K562 (cell line): Measurements from ENCODE around the gene ACSF2. TPM values are rescaled to one million over a fixed set of nuclear protein-coding genes. Genes with fewer than 3 reads are reported as not detected.

Source experiments
- CEBPG ChIP-seq, 3 experiments: fragments of 200-800 bp in 1 of 3; sonication (Bioruptor generic) in 1 of 3; sonication (generic) in 1 of 3; formaldehyde crosslinking in 1 of 3; IDR thresholded peaks in 2 of 3; conservative IDR thresholded peaks in 1 of 3; 2 replicates each; pipeline versions ENCODE4 v1.6.1 to v1.8.0; 2016 to 2022; ENCODE audit warnings: missing compliant biosample characterization in 2 of 3, missing genetic modification characterization in 2 of 3, mild to moderate bottlenecking in 1 of 3, missing genetic modification reagents in 1 of 3
- ESRRA ChIP-seq: fragments of 450-650 bp; IDR thresholded peaks from 2 replicates; pipeline ENCODE4 v1.6.1; 2014; ENCODE audit warnings: low read depth, mild to moderate bottlenecking, moderate library complexity, borderline replicate concordance
- FOXJ3 ChIP-seq: sonication (generic); formaldehyde crosslinking; IDR thresholded peaks from 2 replicates; pipeline ENCODE4 v1.4.0; 2020; ENCODE audit warnings: mild to moderate bottlenecking, missing genetic modification reagents
- HMGN3 ChIP-seq: IDR thresholded peaks from 2 replicates; pipeline ENCODE4 v1.6.1; 2011; ENCODE audit warnings: borderline replicate concordance, low read depth, mild to moderate bottlenecking, mixed read lengths, low read length; ENCODE audit not compliant: insufficient read length; ENCODE audit errors: extremely low read depth
- MIER1 ChIP-seq: fragments of 450-650 bp; IDR thresholded peaks from 2 replicates; pipeline ENCODE4 v1.6.1; 2016; ENCODE audit warnings: antibody characterized with exemption, mild to moderate bottlenecking, low read depth
- MTA1 ChIP-seq: fragments of 450-650 bp; IDR thresholded peaks from 2 replicates; pipeline ENCODE4 v1.6.1; 2017; ENCODE audit warnings: borderline replicate concordance
- NCOA1 ChIP-seq: fragments of 450-650 bp; IDR thresholded peaks from 2 replicates; pipeline ENCODE4 v1.6.1; 2016; ENCODE audit warnings: low read depth
- NFATC3 ChIP-seq: fragments of 450-650 bp; IDR thresholded peaks from 2 replicates; pipeline ENCODE4 v1.6.1; 2017; ENCODE audit warnings: mild to moderate bottlenecking
- NFIC ChIP-seq: fragments of 450-650 bp; IDR thresholded peaks from 2 replicates; pipeline ENCODE4 v1.6.1; 2017; ENCODE audit warnings: mild to moderate bottlenecking, inconsistent platforms
- NFRKB ChIP-seq: fragments of 450-650 bp; IDR thresholded peaks from 2 replicates; pipeline ENCODE4 v1.6.1; 2016; ENCODE audit warnings: low read depth
- POLR2G ChIP-seq: fragments of 200-400 bp; formaldehyde crosslinking; IDR thresholded peaks from 2 replicates; pipeline ENCODE4 v1.6.1; 2017; ENCODE audit warnings: low read depth, mild to moderate bottlenecking, antibody characterized with exemption, low read length, moderate library complexity
- PRPF4 ChIP-seq: fragments of 200-400 bp; formaldehyde crosslinking; IDR thresholded peaks from one replicate; pipeline ENCODE4 v1.6.1; 2017; ENCODE audit warnings: low read length, low read depth, mild to moderate bottlenecking; ENCODE audit not compliant: insufficient read depth, poor library complexity, severe bottlenecking
- RBFOX2 ChIP-seq: fragments of 200-400 bp; formaldehyde crosslinking; IDR thresholded peaks from 2 replicates; pipeline ENCODE4 v1.6.1; 2017; ENCODE audit warnings: low read depth, mild to moderate bottlenecking, low read length, moderate library complexity
- SMAD1 ChIP-seq: fragments of 150-350 bp; IDR thresholded peaks from 2 replicates; pipeline ENCODE4 v1.6.1; 2014; ENCODE audit warnings: low read length, low read depth; ENCODE audit not compliant: partially characterized antibody
- SMAD2 ChIP-seq: fragments of 150-350 bp; IDR thresholded peaks from 2 replicates; pipeline ENCODE4 v1.6.1; 2014; ENCODE audit warnings: low read depth, mild to moderate bottlenecking, low read length
- SUPT5H ChIP-seq: fragments of 450-650 bp; IDR thresholded peaks from 2 replicates; pipeline ENCODE4 v1.6.1; 2016
- TARDBP ChIP-seq: fragments of 450-650 bp; IDR thresholded peaks from 2 replicates; pipeline ENCODE4 v1.6.1; 2016
- TRIM28 ChIP-seq: fragments of 450-650 bp; IDR thresholded peaks from 2 replicates; pipeline ENCODE4 v1.6.1; 2017
- WHSC1 ChIP-seq: IDR thresholded peaks from one replicate; pipeline ENCODE4 v1.6.1; 2012; ENCODE audit warnings: low read length, control low read depth, inconsistent platforms
- XRCC5 ChIP-seq: fragments of 200-400 bp; formaldehyde crosslinking; IDR thresholded peaks from 2 replicates; pipeline ENCODE4 v1.6.1; 2017; ENCODE audit warnings: low read depth, mild to moderate bottlenecking, low read length
- ZNF444 ChIP-seq: fragments of 250-450 bp; sonication (Bioruptor Pico); IDR thresholded peaks from 2 replicates; pipeline ENCODE4 v1.4.0; 2020; ENCODE audit warnings: mild to moderate bottlenecking, moderate library complexity
- ZNF507 ChIP-seq: conservative IDR thresholded peaks from 2 replicates; pipeline ENCODE4 v1.6.1; 2017; ENCODE audit warnings: missing genetic modification characterization, missing compliant biosample characterization
- polyA plus RNA-seq, 8 experiments: library from polyadenylated mRNA; depleted of rRNA in 4 of 8; stranded (reverse) in 5 of 8; unstranded in 3 of 8; fragments of >200 nt; fragmentation: Nextera tagmentation in 2 of 8; fragmentation: Illumina TruSeq in 1 of 8; extraction: Ambion mirVana in 2 of 8; extraction: Trizol in 1 of 8; gene quantifications; 2 replicates each; pipeline versions ENCODE4 v1.2.1 to v1.2.3, GENCODE V29; 2011 to 2014; ENCODE audit warnings: inconsistent platforms in 1 of 8, missing spikeins in 1 of 8
- total RNA-seq, 7 experiments: library from RNA; depleted of rRNA in 6 of 7; stranded (reverse); fragments of >200 nt in 6 of 7; fragmentation: Illumina TruSeq in 2 of 7; extraction: Trizol in 2 of 7; gene quantifications; 2 replicates each; pipeline versions ENCODE4 v1.2.1 to v1.2.3, GENCODE V29; 2011 to 2021; ENCODE audit warnings: low replicate concordance in 1 of 7
- TF ChIP-seq, protein P1 (sequence below): fragments of 450-650 bp; IDR thresholded peaks from one replicate; pipeline ENCODE4 v1.6.1; 2018; ENCODE audit warnings: mild to moderate bottlenecking, moderate library complexity; ENCODE audit not compliant: partially characterized antibody
- TF ChIP-seq, protein P2 (sequence below): fragments of 250-450 bp; sonication (Bioruptor Pico); IDR thresholded peaks from 2 replicates; pipeline ENCODE4 v1.8.0; 2021; ENCODE audit warnings: moderate library complexity, mild to moderate bottlenecking, inconsistent platforms
- TF ChIP-seq, protein P3 (sequence below), 2 experiments: fragments of 200-800 bp in 1 of 2; sonication (Bioruptor generic) in 1 of 2; sonication (generic) in 1 of 2; formaldehyde crosslinking in 1 of 2; IDR thresholded peaks in 1 of 2; conservative IDR thresholded peaks in 1 of 2; 2 replicates each; pipeline versions ENCODE4 v1.5.0 to v1.6.1; 2016 to 2020; ENCODE audit warnings: missing compliant biosample characterization in 1 of 2, missing genetic modification characterization in 1 of 2, missing genetic modification reagents in 1 of 2

Gene ACSF2
- total and polyA plus RNA-seq, 9 of the 15 experiments (the other 6 are each of a cell fraction or from before 2014, with no cell fraction given) = 0.89 to 6.1 (median 3.5) TPM

DNA sequence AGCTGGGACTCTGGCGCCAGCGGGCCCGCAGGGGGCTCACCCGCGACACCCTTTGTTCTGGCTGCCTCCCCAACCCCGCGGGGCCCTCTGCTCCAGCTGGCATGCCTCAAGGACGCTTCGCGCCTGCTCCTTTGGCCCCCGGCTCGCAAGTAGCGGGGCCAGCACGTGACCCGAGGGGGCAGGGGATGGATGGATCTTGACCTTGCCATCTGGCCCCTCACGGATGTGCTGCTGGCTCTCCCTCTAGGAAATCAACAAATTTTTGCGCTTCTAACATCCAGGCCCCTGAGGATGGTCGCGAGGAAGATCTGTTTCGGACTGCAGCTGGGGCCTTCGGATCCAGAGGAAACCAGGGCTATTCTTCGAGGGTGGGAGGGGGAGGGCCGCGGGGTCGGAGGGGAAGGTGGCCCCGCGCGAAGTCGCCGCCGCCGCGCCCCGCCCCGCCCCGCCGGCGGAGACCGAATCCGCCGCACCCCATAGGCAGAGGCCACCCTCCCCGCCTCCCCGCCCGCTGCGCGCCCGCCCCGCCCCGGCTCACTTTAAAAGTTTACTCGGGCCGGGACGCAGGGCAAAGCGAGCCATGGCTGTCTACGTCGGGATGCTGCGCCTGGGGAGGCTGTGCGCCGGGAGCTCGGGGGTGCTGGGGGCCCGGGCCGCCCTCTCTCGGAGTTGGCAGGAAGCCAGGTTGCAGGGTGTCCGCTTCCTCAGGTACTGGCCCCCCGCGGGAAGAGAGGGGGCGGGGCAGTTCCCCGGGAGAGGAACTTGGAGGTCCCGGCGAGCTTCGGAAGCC is at the start of gene ACSF2 (continued):
- TF ChIP-seq NFIC (peak; percentile 96), XRCC5 (no peak), HMGN3 (peak; percentile 46), RBFOX2 (peak; percentile 73), ZNF444 (CRISPR knock-in tag) (0 out of 2 replicates have a peak, but pooled peaks have one; percentile 35), POLR2G (peak; percentile 82), NFATC3 (no peak), WHSC1 (no peak), TARDBP (no peak), PRPF4 (no peak), NCOA1 (no peak), MTA1 (no peak), MIER1 (no peak), TRIM28 (no peak), SUPT5H (0 out of 2 replicates have a peak, but pooled peaks have one; percentile 47), SMAD1 (peak; percentile 35), CEBPG (CRISPR knock-in tag; IDR thresholded peaks at IDR 0.05) (no peak), CEBPG (tag; conservative IDR thresholded peaks at IDR 0.05 in 1 of 2, IDR thresholded peaks at IDR 0.05 in 1 of 2) (no peak), NFRKB (no peak; the same call in 1 of the 2 replicates), ESRRA (peak; percentile 41; the same call in 1 of the 2 replicates), ZNF507 (tag) (no peak), FOXJ3 (CRISPR knock-in tag) (no peak), SMAD2 (no peak)
- TF ChIP-seq, protein P1, sequence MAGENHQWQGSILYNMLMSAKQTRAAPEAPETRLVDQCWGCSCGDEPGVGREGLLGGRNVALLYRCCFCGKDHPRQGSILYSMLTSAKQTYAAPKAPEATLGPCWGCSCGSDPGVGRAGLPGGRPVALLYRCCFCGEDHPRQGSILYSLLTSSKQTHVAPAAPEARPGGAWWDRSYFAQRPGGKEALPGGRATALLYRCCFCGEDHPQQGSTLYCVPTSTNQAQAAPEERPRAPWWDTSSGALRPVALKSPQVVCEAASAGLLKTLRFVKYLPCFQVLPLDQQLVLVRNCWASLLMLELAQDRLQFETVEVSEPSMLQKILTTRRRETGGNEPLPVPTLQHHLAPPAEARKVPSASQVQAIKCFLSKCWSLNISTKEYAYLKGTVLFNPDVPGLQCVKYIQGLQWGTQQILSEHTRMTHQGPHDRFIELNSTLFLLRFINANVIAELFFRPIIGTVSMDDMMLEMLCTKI = no peak
- TF ChIP-seq, protein P2, sequence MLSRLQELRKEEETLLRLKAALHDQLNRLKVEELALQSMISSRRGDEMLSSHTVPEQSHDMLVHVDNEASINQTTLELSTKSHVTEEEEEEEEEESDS (CRISPR knock-in tag) = no peak
- TF ChIP-seq, protein P3, sequence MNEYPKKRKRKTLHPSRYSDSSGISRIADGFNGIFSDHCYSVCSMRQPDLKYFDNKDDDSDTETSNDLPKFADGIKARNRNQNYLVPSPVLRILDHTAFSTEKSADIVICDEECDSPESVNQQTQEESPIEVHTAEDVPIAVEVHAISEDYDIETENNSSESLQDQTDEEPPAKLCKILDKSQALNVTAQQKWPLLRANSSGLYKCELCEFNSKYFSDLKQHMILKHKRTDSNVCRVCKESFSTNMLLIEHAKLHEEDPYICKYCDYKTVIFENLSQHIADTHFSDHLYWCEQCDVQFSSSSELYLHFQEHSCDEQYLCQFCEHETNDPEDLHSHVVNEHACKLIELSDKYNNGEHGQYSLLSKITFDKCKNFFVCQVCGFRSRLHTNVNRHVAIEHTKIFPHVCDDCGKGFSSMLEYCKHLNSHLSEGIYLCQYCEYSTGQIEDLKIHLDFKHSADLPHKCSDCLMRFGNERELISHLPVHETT (CRISPR knock-in tag; conservative IDR thresholded peaks at IDR 0.05 in 1 of 2, IDR thresholded peaks at IDR 0.05 in 1 of 2) = peak; percentile 62; a peak in 2 of 4 replicates
